ENCODE results near the gene DYNC2LI1.

Gene DYNC2LI1

DNA sequence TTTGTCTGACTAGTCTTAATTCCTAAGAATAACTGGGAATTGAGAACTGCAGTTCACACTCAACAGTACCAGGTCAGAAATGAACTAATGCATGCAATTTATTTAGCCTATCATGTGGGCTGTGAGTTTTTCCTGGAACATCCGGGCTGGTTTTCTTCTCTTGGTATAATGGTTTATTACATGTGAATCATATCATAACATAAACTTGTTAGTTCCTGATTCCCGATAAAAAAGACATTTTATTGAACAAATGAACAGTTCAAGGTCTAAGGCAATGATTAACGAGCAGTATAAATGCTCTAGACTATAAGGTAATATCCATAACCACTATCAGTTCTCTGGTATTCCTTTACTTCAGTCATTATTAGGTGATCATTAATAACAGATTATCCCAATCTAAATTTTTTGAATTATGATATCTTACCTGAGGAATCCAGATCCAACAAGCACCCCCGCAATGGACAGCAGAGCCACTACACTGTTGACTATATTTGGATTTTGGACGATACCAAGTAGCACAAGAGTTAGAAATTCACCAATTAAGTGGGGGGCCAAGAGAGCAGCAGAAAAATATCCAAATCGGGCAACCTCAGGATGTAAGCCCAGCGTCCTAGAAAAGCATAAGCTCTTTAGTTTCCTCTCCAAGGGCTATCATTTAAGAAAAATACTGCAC lies 45.8 kb downstream of the DYNC2LI1 start:
- Histone ChIP-seq H3K27me3 (ENCODE audit: control insufficient read depth, insufficient read depth, low read length) (no peaks in the 10 kb centered on the region), H3K9me3 (ENCODE audit: control insufficient read depth, low read depth, low read length) (no peaks in the 10 kb centered on the region), H3K9ac (ENCODE audit: low read length) (no peak overlapping the region), H3K27ac (ENCODE audit: low read length) (no peak overlapping the region), H3K36me3 (ENCODE audit: control insufficient read depth, low read depth, low read length) (no peaks in the 10 kb centered on the region), H3K4me1 (ENCODE audit: control insufficient read depth, low read depth, low read length) (no peaks in the 10 kb centered on the region), H3K4me3 (ENCODE audit: low read length) (no peak overlapping the region)

DNA sequence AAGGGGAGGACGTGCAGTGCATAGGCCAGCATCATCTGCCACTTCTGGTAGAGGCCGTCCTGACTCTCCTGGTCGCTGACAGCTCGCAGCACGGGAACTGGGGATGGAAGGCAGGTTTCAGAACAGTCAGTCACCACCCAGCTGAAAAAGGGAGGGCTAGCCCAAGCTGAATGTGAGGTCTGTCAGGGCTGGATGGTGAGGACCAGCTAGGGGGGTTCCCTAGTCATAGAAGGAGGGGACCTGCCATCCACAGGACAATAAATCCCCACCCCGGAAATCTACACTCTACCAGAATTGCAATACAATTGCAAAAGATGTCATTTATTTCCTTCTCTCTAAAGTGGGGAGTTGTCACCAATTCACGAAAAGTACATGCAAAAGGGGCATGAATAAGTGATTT lies 49.0 kb downstream of the DYNC2LI1 start:
- no peak overlapping the region for H3K27ac ChIP-seq (ENCODE audit: low read length)

DNA sequence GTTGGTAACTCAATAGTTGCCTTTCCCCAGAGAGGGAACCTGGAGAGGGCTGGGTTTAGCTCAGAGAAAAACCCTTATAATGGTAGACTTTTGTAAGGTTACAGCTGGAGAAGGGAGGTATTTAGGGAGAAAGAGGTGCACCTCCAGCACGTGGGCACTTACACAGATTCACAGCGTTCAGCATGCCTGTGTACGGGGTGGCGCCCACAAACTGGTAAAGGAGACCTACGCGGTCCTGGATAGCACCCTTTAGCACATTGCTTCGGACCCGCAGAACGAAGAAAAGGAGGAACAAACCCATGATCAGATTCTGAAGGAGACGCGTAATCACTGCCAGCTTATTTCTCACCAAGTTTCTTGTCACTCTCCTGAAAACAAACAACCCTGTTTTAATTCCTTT lies 49.9 kb downstream of the DYNC2LI1 start:
- H3K9me3 ChIP-seq (ENCODE audit: control insufficient read depth, low read depth, low read length) = no peaks in the 10 kb centered on the region
- no peaks in the 10 kb centered on the region for H3K27me3 ChIP-seq (ENCODE audit: control insufficient read depth, insufficient read depth, low read length)
- H3K4me1 ChIP-seq (ENCODE audit: control insufficient read depth, low read depth, low read length) = no peaks in the 10 kb centered on the region
- no peak overlapping the region for H3K4me3 ChIP-seq (ENCODE audit: low read length)
- no peaks in the 10 kb centered on the region for H3K36me3 ChIP-seq (ENCODE audit: control insufficient read depth, low read depth, low read length)
- no peak overlapping the region for H3K27ac ChIP-seq (ENCODE audit: low read length)
- no peak overlapping the region for H3K9ac ChIP-seq (ENCODE audit: low read length)

More for the DNA sequence above, 49.0 kb downstream of the DYNC2LI1 start:
- no peaks in the 10 kb centered on the region for H3K4me1 ChIP-seq (ENCODE audit: control insufficient read depth, low read depth, low read length)
- H3K9me3 ChIP-seq (ENCODE audit: control insufficient read depth, low read depth, low read length) = no peaks in the 10 kb centered on the region
- no peak overlapping the region for H3K4me3 ChIP-seq (ENCODE audit: low read length)
- no peaks in the 10 kb centered on the region for H3K27me3 ChIP-seq (ENCODE audit: control insufficient read depth, insufficient read depth, low read length)
- no peaks in the 10 kb centered on the region for H3K36me3 ChIP-seq (ENCODE audit: control insufficient read depth, low read depth, low read length)
- H3K9ac ChIP-seq (ENCODE audit: low read length) = no peak overlapping the region

DNA sequence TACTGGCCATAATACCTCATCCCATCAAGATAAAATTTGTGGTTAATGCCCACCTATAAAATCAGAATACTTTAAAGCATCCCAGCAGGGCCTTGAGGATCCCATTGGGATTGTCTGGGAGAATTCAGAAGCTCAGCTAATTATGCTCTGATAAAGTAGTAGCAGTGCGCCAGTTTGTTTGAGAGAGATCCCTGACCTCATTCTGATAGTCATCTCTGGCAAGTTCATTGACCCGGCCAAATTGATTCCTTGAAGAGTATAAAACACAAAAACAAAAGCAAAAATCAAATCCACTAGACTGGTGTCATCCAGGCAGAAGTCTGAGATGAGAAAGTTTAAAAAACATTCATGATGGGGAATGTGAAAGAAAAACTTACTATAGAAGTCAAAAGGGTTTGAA lies 50.7 kb downstream of the DYNC2LI1 start:
- H3K9ac ChIP-seq (ENCODE audit: low read length) = no peak overlapping the region
- H3K4me1 ChIP-seq (ENCODE audit: control insufficient read depth, low read depth, low read length) = no peaks in the 10 kb centered on the region
- H3K36me3 ChIP-seq (ENCODE audit: control insufficient read depth, low read depth, low read length) = no peaks in the 10 kb centered on the region
- H3K9me3 ChIP-seq (ENCODE audit: control insufficient read depth, low read depth, low read length) = no peaks in the 10 kb centered on the region
- H3K4me3 ChIP-seq (ENCODE audit: low read length) = no peak overlapping the region
- H3K27me3 ChIP-seq (ENCODE audit: control insufficient read depth, insufficient read depth, low read length) = no peaks in the 10 kb centered on the region
- H3K27ac ChIP-seq (ENCODE audit: low read length) = no peak overlapping the region

DNA sequence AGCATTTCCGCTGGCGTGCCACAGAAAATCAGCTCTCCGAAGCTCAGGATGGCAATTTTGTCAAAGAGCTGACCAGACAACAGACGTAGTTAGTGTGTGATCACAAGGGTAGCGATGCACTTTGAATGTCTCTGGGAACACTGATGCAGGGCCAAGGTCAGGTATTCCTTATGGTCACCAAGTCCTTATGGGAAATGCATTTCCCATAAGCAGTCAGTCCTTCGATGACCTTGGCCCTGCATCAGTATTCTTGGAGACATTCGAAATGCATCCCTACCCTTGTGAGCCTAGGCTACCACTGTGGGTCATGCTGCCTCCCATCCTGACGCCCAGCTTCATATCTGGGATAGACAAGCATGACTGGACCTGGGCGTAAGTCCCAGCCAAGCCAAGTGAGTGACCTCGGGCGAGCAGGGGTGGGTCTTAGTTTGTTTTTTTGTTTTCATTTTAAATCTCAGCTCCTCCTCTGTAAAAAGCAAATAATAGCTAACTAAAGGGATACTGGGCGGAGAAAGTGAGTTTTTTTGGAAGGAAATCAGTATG lies 51.2 kb downstream of the DYNC2LI1 start:
- H3K9ac ChIP-seq (ENCODE audit: low read length) = no peak overlapping the region
- no peak overlapping the region for H3K4me3 ChIP-seq (ENCODE audit: low read length)
- no peak overlapping the region for H3K27ac ChIP-seq (ENCODE audit: low read length)
- H3K36me3 ChIP-seq (ENCODE audit: control insufficient read depth, low read depth, low read length) = no peaks in the 10 kb centered on the region
- H3K27me3 ChIP-seq (ENCODE audit: control insufficient read depth, insufficient read depth, low read length) = no peaks in the 10 kb centered on the region
- H3K4me1 ChIP-seq (ENCODE audit: control insufficient read depth, low read depth, low read length) = no peaks in the 10 kb centered on the region
- no peaks in the 10 kb centered on the region for H3K9me3 ChIP-seq (ENCODE audit: control insufficient read depth, low read depth, low read length)

DNA sequence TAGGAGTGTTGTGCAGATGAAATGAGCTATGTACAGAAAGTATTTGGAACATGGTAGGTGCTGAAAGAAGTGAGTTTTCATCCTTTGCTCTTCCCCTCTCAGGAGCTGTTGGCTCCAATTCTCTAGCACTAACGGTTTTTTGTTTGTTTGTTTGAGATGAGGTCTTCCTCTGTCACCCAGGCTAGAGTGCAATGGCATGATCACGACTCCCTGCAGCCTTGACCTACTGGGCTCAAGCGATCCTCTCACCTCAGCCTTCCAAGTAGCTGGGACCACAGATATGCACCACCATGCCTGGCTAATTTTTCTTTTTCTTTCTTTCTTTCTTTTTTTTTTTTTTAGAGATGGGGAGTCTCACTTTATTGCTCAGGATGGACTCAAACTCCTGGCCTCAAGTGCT lies 52.0 kb downstream of the DYNC2LI1 start:
- no peak overlapping the region for H3K9ac ChIP-seq (ENCODE audit: low read length)
- no peaks in the 10 kb centered on the region for H3K36me3 ChIP-seq (ENCODE audit: control insufficient read depth, low read depth, low read length)
- no peaks in the 10 kb centered on the region for H3K9me3 ChIP-seq (ENCODE audit: control insufficient read depth, low read depth, low read length)
- peaks cover 8% of the 10 kb centered on the region for H3K27me3 ChIP-seq (ENCODE audit: control insufficient read depth, insufficient read depth, low read length)
- no peaks in the 10 kb centered on the region for H3K4me1 ChIP-seq (ENCODE audit: control insufficient read depth, low read depth, low read length)
- H3K4me3 ChIP-seq (ENCODE audit: low read length) = no peak overlapping the region
- H3K27ac ChIP-seq (ENCODE audit: low read length) = no peak overlapping the region

DNA sequence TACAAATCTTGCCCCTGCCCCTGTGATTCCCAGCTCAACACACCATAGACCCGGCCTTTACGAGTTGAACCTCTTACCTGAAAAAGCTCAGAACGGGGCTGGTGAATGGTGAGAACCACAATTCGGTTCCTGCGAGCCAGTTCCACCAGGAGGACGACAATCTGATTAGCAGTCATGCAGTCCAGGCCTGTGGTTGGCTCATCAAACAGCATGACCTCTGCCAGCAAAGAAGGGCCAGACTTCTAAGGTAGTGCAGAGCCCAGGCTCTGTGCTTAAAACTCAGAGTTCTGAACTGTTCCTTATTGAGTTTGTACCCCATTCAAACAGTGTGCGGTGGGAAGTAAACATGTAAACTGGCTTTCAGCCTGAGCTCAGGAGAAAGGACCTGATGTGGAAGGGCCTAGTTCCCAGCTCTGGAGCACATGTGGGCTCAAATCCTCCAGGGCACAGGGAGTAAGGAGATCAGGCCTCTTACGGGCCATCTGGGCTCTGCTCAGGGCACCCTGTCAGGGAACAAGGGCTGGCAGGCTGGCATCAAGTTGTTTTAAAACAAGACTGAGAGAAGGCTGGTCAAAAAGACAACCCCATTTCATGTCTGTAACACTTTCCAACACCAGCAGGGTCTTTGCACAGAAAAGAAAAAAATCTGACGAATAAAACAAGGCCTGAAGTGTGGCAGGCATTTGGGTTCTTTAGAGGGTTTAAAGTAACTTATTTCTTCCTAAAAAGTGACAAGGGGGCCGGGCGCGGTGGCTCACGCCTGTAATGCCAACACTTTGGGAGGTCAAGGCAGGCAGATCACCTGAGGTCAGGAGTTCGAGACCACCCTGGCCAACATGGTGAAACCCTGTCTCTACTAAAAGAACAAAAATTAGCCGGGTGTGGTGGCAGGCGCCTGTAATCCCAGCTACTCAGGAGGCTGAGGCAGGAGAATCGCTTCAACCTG lies 52.7 kb downstream of the DYNC2LI1 start:
- no peaks in the 10 kb centered on the region for H3K9me3 ChIP-seq (ENCODE audit: control insufficient read depth, low read depth, low read length)
- H3K4me1 ChIP-seq (ENCODE audit: control insufficient read depth, low read depth, low read length) = no peaks in the 10 kb centered on the region
- H3K36me3 ChIP-seq (ENCODE audit: control insufficient read depth, low read depth, low read length) = no peaks in the 10 kb centered on the region
- no peak overlapping the region for H3K27ac ChIP-seq (ENCODE audit: low read length)
- peaks cover 16% of the 10 kb centered on the region for H3K27me3 ChIP-seq (ENCODE audit: control insufficient read depth, insufficient read depth, low read length)
- H3K4me3 ChIP-seq (ENCODE audit: low read length) = no peak overlapping the region
- no peak overlapping the region for H3K9ac ChIP-seq (ENCODE audit: low read length)

DNA sequence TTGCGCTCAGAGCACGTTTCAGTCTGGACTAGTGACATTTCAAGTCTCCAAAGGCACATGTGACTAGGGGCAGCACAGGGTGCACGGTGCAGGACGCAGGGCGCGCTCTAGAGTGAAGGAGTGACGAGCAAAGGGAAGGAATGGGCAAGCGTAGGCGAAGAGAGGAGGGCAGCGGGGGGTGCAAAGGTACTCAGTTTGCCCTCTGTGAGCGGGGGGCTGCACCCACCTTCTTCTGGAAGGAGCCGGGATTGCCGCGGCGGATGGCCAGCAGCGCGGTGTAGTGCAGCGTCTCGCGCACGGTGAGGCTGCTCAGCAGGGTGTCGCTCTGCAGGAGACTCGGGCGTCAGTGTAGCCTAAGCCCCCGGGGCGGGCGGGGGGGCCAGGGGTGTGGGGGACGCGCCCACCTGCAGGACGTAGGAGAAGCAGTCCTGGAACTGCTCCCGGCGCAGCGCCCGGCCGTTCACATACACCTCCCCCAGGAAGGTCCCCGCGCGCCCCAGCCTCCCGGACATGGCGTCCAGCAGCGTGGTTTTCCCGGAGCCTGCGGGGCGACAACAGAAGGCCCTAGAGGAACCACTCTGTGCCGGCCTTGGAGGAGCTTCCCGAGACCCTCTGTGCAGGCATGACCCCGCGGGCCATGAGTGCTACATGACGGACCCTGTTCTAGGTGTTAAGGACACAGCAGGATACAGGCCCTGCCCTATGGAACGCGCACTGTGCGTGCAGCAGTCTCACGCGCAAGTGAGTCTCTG lies 57.9 kb downstream of the DYNC2LI1 start:
- Histone ChIP-seq H3K4me1 (ENCODE audit: control insufficient read depth, low read depth, low read length) (no peaks in the 10 kb centered on the region), H3K9me3 (ENCODE audit: control insufficient read depth, low read depth, low read length) (no peaks in the 10 kb centered on the region), H3K36me3 (ENCODE audit: control insufficient read depth, low read depth, low read length) (no peaks in the 10 kb centered on the region), H3K4me3 (ENCODE audit: low read length) (peak overlapping the region; percentile 34), H3K27ac (ENCODE audit: low read length) (no peak overlapping the region), H3K9ac (ENCODE audit: low read length) (no peak overlapping the region), H3K27me3 (ENCODE audit: control insufficient read depth, insufficient read depth, low read length) (peaks cover 21% of the 10 kb centered on the region)

DNA sequence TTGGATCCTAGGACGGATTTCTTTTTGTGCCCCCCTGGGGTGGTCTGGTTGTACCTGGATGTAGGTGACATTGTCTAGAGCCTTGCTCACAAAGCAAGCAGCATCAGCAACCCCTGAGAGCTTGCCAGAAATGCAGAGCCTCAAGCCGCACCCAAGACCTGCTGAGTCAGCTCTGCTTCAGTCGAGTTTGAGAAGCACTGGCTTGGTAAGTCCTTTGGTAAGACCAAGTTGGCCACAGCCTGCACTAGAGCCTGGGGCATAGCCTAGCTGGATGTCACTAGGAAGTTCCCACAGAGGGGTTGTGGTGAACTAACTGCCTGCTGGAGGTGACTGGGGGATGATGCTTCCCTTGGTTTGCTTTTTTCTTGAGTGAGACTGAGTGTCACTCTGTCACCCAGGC lies 58.6 kb downstream of the DYNC2LI1 start:
- peak overlapping the region; percentile 29 for H3K4me3 ChIP-seq (ENCODE audit: low read length)
- peaks cover 21% of the 10 kb centered on the region for H3K27me3 ChIP-seq (ENCODE audit: control insufficient read depth, insufficient read depth, low read length)
- no peak overlapping the region for H3K9ac ChIP-seq (ENCODE audit: low read length)
- H3K4me1 ChIP-seq (ENCODE audit: control insufficient read depth, low read depth, low read length) = no peaks in the 10 kb centered on the region
- H3K36me3 ChIP-seq (ENCODE audit: control insufficient read depth, low read depth, low read length) = no peaks in the 10 kb centered on the region
- H3K9me3 ChIP-seq (ENCODE audit: control insufficient read depth, low read depth, low read length) = no peaks in the 10 kb centered on the region
- H3K27ac ChIP-seq (ENCODE audit: low read length) = no peak overlapping the region

DNA sequence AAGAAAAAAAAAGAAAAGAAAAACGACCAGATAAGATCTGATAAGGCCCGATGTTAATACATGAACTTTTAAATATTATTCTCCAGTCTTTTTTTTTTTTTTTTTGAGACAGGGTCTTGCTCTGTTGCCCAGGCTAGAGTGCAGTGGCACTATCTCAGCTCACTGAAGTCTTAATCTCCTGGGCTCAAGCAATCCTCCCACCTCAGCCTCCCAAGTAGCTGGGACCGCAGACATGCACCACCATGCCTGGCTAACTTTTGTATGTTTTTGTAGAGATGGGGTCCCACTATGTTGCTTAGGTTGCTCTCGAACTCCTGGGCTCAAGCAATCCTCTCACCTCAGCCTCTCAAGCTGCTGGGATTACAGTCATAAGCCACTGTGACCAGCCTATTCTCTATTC lies 63.2 kb downstream of the DYNC2LI1 start:
- Histone ChIP-seq H3K27me3 (ENCODE audit: control insufficient read depth, insufficient read depth, low read length) (peaks cover 3% of the 10 kb centered on the region), H3K9ac (ENCODE audit: low read length) (no peak overlapping the region), H3K9me3 (ENCODE audit: control insufficient read depth, low read depth, low read length) (no peaks in the 10 kb centered on the region)

DNA sequence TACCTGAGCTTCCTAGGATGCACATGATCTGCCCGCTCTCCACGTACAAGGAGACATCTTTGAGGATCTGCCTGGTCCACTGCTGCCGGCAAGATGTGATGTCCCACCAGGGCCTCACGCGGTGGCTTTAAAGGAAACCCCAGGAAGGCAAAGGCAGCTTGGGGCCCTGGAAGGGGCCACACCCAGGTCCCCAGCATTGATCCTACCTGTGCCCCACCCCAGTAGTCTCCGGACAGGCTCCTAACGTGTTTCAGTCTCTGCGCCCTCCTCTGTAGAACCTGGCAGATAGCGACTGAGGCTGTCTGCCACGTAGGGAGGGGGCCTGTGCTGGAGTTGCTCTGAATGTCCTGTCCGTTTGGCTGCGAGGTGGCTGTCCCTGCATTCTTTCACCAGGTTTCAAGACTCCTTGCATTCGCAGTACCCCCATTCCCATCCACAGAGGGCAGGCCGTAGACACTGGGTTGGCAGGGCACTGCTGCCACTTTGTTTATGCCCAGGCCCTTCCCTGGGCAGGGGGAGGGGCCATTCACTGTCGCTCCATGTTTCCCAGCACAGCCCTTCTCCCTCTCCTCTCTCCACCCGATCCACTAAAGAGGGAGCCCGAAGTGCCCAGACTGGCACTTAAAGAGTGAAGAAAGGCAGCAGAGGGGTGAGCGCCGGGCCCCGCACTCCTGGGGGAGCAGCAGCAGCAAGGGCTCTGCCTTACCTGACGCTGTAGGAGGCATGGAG lies 64.2 kb downstream of the DYNC2LI1 start:
- H3K9ac ChIP-seq (ENCODE audit: low read length) = no peak overlapping the region
- H3K4me1 ChIP-seq (ENCODE audit: control insufficient read depth, low read depth, low read length) = no peaks in the 10 kb centered on the region
- H3K36me3 ChIP-seq (ENCODE audit: control insufficient read depth, low read depth, low read length) = no peaks in the 10 kb centered on the region
- no peaks in the 10 kb centered on the region for H3K27me3 ChIP-seq (ENCODE audit: control insufficient read depth, insufficient read depth, low read length)
- no peaks in the 10 kb centered on the region for H3K9me3 ChIP-seq (ENCODE audit: control insufficient read depth, low read depth, low read length)
- H3K4me3 ChIP-seq (ENCODE audit: low read length) = no peak overlapping the region
- no peak overlapping the region for H3K27ac ChIP-seq (ENCODE audit: low read length)

More for the DNA sequence above, 63.2 kb downstream of the DYNC2LI1 start:
- H3K36me3 ChIP-seq (ENCODE audit: control insufficient read depth, low read depth, low read length) = no peaks in the 10 kb centered on the region
- no peaks in the 10 kb centered on the region for H3K4me1 ChIP-seq (ENCODE audit: control insufficient read depth, low read depth, low read length)
- no peak overlapping the region for H3K4me3 ChIP-seq (ENCODE audit: low read length)
- H3K27ac ChIP-seq (ENCODE audit: low read length) = no peak overlapping the region

Measured in iPS-18a (cell line).